ENCODE measurements around the gene PTPN3.

The PTPN3 gene

DNA sequence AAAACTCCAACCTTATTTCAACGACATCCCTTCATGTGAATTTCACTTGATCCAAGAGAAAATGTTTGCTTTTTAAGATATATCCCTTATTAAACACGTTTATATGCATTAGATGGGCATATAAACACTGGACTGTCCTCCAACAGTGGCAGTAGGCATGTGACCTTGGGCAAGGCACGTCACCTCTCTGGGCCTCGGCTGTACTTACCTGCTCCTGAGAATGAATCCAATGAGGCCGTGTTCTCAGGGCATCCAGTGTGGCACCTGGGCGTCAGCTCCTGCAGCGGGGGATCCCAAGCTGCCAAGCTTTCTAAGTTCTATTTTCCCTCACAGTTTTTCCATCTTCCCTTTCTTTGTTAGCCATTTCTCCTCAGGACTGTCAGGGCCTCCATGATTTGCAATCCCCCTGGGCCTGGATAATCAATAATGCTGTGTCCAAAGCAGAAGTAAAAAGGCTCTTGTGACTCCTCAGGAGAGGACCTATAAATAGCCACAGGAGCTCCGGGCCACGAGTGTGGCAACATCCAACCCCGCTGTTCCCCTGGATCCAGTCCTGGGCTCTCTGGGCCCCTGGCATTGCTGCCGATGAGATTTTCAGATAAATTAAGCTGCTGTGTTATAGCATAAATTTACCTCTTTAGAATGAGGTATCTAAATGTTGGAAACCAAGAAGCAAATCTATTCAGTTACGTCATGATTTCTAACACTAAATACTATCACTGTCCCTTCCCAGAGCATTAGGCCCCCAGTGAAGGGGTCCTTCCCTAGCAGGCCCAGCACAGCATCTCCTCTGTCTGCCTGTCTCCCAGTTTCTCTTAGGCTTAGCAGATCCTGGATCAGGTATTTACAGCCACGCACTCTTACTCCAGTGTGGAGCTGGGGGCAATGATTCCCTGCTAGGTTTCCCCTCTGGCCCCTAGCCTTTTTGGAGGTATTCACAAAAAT, 76.8 kb downstream of the PTPN3 start:
- no peak for DNase-seq

DNA sequence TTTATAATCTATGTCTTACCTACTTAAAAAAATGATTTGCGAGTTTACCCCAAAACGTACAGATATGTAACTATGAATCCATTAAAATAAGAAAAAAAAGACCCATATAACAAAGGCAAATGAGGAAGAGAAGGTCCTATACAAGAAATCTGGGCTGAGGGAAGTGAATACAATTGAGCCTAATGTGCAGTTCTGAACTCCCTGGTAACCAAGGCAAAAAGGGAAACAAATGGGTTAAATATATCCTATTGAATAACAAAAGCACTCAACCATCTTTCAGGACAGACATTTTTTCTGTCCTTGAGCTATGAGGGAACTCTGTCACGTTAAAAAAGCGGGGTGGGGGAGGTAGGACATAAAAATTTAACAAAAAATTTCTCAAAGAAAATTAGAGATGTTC, 78.6 kb downstream of the PTPN3 start:
- no peak for DNase-seq

DNA sequence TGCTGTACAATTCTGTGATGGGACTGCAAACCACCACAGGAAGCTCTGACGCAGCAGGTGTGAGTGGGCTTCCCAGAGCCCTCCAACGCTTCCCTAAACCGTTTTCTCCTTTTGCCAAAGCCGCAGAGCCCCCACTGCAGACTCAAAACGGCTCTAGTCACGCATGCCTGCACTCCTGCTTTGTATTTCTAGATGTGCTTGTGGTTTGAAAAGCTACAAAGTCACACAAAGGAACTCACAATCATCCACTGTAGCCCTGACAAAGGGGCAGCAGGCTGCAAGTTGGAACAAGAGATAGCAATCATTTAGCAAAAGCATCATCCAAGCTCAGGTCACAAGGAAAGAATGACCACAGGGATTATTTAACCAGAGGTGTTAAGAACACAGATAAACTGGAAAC, 79.3 kb downstream of the PTPN3 start:
- DNase-seq = no peak

DNA sequence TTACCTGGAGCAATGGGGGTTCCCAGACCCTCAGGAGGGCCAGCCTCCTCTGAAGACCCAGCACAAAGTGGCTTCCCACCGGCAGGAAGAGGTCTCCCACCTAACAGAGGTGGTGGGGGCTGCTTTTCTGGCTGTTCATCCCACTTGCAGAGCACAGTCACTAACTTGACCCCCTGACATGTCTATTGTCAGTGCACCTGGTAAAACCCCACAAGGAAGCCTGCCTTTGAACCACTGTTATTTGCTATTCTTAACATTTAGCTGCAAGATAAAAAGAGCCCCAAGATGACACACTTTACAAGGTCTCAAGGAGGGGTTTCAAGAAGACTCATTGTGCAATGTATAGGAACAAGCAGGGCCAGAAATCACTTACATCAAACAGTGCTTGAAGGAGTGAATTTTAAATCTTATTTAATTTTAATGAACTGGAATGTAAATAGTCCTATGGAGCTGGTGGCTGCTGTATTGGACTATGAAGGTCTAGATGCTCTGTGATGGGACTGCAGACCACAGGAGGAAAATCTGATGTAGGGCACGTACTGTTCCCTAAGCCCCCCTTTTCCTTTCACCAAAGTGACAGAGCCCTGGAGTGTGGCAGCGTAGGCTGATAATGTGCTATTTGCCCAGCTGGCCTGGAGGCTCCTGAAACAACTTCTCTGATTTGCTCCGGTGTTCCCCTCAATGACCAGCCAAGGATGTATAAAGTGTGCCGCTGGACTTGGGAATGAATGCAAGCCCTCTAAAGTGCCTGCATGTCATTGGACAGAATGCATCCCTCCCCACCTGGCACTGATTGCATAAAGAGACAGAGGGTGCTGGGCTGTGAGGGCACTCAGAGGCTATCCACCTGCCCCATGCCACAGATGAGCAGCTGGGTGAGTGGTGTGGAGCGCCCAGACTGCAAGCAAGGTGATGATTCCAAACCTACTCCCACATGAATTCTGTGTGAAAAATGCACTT, 80.2 kb downstream of the PTPN3 start:
- DNase-seq = no peak

DNA sequence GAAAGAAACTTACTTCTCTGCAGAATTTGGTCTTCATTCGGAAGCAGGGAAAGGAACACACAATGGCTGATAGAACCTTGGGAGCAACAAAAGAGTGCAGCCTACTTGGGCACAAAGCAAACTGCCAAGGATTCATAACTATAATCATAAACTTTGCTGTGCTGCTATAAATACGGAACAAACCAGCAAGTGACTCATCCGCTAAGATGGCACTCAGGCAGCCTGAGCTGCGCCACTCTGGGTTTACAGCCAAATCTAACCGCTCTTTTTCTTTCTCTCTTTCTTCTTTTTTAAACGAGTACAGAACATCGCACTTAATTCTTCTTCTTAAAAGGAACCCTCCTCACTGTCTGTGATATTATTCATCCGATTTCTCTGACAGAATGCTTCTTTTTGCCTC, 81.1 kb downstream of the PTPN3 start:
- DNase-seq = no peak

DNA sequence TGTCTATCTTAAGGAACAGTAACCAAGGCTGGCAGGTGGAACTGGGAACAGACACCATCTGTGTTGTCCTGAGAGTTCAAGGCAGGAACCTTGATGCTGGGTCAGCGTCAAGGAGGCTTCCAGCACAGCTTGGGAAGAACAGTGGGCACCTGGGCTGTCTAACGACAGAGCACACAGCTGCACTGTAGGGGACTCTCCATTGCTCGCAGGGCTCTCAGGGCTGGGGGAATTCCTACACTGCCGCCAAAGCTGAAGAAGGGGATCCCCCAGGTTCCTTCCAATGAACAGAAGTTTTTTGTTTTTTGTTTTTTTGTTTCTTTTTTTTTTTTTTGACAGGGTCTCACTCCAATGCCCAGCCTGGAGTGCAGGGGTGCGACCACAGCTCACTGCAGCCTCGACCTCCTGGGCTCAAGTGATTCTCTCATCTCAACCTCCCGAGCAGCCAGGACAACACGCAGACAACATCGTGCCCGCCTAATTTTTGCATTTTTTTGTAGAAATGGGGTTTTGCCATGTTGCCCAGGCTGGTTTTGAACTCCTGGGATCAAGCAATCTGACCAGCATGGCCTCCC, 81.9 kb downstream of the PTPN3 start:
- no peak for DNase-seq

DNA sequence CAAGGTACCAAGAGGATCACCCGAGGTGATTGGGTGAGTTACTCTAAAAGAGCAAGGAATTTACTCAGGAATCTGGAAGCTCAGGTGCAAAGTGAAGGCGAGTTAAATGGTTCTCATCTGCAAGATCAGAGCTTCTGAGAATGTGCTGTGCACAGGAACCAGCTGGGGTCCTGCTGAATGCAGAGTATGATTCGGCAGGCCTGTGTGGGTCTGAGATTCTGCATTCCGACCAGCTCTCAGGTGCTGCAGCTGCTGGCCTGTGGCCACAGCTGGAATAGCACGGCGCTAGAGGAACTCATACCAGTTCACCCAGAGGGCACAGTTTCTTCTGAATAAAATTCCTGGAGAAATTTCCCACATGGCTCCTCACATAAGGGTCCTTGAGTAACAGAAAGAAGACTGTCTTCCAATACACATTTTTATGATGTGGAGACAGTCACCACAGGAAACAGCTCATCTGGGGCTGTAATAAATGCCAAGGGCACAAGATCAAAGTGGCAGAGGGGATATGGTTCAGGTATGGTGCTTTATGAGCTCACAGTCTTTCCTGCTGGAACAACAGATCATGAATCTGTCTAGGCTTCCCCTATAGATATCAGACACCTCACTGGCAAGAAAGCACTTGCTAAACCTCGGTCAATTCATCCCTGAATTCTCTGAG, 83.9 kb downstream of the PTPN3 start:
- DNase-seq = no peak

DNA sequence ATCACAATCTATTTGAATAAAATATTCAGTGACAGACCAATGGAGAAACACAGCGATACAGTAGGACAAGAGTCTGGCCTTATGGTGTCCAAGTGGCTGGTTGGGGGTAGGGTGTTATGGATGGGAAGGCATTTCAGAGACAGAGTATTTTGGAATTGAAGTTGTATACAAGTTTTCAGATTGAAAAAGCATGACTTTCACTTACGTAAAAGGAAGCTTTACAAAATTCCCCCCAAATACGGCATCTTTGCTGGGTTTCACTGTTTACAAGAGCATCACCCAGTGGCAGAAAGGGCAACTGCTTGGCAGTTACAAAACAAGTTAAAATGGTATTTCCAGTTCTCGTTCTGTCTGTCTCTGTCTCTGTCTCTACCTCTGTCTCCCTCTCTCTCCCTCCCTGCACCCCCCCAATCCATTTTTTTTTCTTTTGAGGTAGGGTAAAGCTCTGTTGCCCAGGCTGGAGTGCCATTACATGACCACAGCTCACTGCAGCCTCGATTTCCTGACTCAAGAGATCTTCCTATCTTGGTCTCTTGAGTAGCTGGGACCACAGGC, 86.2 kb downstream of the PTPN3 start:
- DNase-seq = no peak

DNA sequence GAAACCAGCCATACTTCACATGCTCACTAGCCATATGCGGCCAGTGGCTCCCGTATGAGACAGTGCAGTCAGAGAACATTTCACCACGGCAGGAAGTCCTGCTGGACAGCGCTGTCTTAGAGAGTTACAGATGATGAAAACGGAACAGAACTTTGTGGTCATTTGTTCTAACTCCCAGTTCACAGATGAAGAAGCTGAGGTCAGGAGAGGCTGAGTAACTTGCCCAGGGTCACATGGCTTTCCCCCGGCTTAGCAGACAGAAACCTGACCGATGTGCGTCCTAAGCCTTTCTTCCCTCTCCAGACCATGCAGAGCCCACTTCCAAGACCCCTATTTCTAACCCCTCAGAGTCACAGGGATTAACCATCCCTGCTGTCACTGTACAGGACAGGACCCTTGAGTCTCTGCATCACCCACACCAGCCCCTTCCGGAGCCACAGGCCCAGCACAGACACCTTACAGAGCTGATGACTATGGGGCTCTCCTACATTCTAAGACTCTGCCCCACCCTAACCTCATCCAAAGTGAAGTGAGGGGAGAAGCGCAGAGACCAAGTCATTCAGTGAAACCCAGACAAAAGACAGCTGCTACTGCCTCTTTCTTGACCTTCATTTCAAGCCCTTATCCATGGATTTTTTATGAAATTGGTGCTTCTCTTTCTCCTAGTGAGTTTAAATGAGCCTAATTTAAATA, 86.9 kb downstream of the PTPN3 start:
- DNase-seq = no peak

DNA sequence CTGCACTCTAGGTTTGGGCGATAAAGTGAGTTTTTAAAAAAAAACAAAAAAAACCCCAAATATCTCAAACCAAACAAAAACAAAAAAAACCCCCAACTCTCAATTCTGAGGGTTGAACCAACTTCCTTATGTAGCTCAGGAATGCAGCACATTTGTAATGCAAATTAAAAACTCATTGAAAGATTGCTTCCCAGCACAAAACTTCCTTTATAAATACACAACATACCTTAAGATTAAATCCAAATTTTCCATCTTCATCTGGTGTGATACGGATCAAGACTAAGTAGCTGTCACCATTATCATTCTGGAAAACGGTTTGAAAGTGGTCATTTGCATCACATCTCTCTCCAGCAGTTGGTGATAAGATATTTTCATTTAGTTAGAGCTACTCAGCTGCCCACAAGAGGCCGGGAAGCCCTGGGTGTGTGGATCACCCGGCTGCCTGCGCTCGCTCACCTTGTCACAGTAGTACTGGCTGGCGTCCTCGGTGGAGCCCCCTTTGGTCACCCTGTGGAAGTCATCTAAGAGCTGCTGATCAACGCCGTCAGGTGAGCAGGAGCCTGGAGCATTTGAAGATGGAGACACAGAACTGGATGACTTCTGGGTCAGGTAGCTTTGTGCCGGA, 88.2 kb downstream of the PTPN3 start:
- DNase-seq = no peak

DNA sequence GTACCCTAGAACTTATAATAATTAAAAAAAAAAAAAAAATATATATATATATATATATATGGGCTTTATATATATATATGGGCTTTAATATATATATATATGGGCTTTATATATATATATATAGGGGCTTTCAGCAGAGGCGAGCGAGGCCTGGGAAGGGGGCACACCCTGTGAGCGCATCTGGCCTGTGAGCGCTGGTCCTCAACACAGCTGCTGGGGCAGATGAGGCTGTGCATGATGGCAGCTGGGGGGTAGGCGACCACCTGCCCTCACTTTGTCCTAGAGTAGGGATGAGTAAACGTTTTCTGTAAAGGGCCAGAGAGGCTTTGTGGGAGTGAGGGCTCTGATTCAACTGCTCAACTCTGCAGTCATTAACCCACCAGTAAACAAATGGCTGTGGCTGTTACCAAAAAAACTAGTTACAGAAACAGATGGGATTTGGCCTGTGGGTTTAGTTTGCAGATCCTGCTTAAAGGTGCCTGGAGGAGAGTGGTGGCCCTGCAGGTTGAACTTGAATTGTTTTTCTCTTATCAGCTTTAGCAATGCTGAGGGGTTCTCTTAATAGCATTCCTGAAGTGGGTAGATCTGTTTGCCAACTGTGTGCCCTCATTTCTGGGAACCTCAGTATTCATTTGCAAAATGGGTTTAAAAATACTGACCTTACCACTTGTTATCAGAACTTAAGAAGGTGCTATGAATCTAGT, 89.2 kb downstream of the PTPN3 start:
- DNase-seq = no peak

DNA sequence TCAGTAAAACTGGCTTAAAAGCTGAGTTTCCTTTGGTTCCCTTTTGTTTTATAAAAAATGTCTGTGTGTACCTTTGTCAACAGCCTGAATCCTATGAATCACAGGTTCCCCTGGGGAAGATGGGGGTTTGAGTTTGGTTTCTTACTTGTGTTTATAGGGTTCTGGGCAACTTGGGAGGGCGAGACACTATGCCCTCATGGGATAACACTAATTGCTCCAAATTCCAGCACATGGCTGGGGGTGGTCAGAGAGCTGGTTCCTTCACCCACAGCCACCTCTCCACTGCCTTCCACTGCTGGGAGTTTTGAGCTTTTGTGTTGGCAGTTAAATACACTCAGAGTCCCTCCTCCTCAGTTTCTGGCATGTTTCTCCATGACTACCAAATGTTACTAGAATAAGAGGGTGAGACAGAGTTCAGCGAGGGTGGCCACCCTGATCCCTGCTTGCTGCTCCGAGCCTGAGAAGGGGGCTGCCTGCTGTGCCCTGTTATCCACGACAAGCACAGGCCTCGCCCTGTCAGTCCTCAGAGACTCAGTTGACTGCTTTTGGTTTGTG, 94.3 kb downstream of the PTPN3 start:
- DNase-seq = no peak

DNA sequence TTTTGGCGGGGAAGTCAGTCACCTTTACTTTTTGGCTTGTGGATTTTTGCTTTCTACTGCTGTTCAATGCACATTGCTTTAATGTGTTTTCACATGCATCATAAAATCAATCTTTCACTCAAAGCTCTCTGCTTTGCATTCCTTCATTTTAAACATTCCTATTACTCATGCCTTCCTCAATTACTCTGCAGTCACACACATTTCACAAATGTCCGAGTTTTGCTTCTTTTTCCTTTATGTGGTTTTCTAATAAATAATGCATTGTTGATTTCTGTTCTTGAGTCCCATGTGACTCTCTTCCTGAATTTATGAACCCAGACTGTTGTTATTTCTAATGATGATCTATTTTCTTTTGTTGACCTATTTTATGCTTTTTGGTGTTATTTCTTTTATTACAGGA, 95.0 kb downstream of the PTPN3 start:
- DNase-seq = no peak

DNA sequence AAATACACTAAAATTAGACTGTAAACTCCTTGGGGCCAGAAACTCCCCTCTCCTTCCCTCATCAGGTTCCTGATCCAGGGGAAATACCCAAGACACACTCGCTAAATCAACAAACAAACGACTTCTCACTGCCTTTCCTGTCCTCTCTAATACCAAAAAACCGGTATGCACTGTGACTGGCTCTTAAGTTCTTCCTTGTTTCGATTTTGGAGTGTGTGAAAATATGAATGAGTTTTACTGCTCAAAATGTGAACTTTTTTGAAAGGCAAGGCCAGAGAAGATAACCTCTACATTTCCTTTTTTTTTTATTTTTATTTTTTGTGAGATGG, 96.2 kb downstream of the PTPN3 start:
- DNase-seq = no peak

DNA sequence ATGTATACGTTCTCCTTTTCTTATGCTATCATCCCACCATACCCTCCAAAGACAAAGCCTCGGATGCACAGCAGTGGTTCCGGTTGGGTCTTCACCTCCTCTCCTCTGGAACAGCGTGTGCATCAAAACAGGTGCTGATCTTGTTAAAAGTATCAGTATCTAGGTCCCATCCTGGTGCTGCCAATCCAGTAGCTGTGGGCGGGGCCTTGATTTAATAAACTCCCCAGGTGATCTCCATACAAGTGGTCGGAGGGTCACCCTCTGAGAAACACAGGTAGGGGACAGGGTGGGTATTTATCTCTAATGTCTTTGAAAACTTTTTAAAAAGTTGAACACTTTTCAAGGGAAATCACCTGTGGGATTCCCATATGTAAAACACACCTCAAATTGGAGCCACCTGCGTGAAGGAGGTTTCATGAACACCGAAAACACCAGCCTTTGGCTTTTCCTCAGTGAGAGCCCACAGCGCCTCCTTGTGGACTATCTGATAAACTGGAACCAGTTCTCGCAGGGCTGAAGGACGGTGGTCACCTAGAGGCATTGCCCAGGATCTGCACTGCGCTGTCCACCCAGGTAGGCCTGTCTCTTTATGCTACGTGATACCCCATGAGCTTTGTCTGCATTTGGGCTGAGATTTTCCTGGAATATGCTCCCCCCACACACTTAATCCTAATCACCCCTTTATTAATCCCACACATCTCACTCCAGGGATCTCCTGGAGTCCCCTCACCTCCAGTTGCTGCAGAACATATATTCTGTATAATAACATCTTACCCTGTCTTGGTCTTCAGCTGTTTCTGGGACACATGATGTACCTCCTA, 96.7 kb downstream of the PTPN3 start:
- no peak for DNase-seq

DNA sequence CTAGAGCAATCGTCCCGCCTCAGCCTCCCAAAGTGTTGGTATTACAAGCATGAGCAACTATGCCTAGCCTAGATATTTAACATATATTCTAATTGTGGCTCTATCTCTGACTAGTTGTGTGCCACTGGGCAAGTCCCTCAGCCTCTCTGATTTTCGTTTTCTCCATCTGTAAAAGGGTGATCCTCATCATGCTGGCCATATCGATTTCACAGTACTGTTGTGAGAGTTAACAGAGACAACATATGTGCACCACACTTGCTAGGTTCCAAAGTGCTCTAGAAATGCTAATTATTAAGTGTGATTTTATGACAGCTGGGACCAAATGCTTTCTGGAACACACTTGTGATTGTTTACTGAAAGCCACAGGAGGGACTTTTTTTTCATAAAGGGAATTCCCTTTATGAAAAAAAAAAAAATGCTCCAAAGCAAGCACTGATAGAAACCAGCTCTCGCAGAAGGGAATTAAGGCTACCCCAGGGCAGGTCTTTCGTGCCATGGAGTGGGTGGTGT, 98.8 kb downstream of the PTPN3 start:
- DNase-seq = no peak

DNA sequence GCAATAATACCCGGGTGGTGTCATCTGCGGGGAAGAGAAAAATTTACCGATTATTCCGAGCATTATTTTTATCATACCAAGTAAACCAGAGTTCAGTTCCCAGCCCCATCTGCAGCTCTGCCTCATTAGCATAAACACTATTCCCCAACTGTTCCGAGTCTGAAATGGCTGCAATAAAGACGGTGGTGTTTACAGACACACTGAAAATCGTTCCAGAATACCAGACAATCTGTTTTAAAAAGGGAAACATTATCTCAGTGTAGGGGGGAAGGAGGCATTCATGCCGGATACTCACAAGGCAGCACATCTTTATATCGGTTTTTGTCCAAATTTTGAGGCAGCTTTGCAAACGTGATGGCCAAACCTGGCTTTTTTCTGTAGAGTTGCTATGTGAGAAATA, 106.9 kb downstream of the PTPN3 start:
- no peak for DNase-seq

DNA sequence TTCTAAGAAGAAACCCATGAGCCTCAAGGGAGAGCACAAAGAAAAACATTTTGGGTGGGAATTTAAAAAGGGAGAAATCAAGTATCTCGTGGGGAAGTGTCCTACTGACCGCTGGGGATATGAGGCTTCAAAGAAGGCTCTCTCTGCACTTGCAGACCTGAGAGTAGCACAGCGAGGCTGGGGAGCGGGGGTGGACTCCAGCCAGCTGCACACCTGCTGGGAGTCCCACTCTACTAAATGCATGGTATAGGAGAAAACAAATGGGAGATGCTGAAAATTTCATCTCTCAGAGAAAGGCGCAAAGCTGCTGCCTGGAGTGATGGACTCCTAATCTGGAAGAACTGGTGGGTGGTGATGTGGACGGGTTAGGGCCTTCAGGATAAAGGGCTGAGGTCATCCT, 110.3 kb downstream of the PTPN3 start:
- DNase-seq = no peak

DNA sequence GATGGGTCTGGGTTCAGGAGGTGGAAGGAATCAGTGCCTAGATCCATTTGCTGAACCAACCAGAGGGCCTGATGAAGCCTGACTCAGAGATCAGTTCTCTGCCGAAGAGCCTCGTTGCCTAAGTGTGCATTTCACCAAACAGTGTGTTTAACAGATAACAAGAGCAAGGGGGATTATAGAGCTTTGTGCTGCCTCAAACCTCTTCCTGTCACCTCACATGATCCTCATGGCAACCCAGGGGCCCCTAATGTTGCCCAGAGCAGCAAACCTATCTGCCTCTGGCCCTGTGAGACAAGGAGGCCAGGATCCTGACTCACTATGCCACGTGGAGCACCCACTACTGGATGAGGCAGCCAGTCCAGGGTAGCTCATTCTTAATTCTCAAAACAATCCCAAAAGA, 110.9 kb downstream of the PTPN3 start:
- DNase-seq = no peak
